ENCODE measurements around the gene RAB12. TPM values are rescaled to one million over a fixed set of nuclear protein-coding genes. Genes with fewer than 3 reads are reported as not detected.

RAB12 gene
- total RNA-seq, 1 donor from 2014 or later, result 98.4 TPM

- no peak for DNase-seq (ENCODE audit: low read depth)
Measured at GRCh38 chr18:8681196-8681595, 72.0 kb downstream of the RAB12 start.

GRCh38 chr18:8684577-8684976 is 75.3 kb downstream of the RAB12 start:
- no peak for DNase-seq (ENCODE audit: low read depth)

GRCh38 chr18:8685141-8685913 is 76.1 kb downstream of the RAB12 start:
- no peak for DNase-seq (ENCODE audit: low read depth)

GRCh38 chr18:8685914-8686216 is 76.6 kb downstream of the RAB12 start:
- no peak for DNase-seq (ENCODE audit: low read depth)

GRCh38 chr18:8686611-8687010 is 77.4 kb downstream of the RAB12 start:
- no peak for DNase-seq (ENCODE audit: low read depth)

GRCh38 chr18:8688216-8688800 is 79.1 kb downstream of the RAB12 start:
- DNase-seq (ENCODE audit: low read depth), result no peak

GRCh38 chr18:8688816-8689215 is 79.6 kb downstream of the RAB12 start:
- DNase-seq (ENCODE audit: low read depth), result no peak

Other genes starting within 250 kb of the RAB12 start
- gene MTCL1, start 96.1 kb downstream of the RAB12 start, total RNA-seq, result 65.7 and 66.9 TPM in 2 replicates

Data from myocyte (in vitro differentiated cells).